Measurements from ENCODE around the gene APBA1. TPM values are rescaled to one million over a fixed set of nuclear protein-coding genes. Genes with fewer than 3 reads are reported as not detected.

APBA1 gene
- total RNA-seq, 1 donor from 2014 or later, result 3.4 TPM

DNA sequence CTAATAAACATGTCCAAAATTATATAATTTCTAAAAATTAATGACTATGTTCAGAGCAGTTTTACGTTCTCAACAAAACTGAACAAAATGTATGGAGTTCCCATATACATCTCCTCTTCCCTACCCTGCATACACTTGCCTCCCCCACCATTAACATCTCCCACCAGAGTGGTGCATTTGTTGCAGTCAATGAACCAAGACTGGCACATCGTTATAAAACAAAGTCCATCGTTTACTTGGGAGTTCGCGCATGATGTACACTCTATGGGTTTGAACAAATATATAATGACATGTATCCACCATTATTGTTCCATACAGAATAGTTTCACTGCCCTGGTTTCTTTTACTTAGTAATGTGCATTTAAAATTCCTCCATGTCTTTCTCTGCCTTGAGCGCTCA is 130.1 kb downstream of the APBA1 start:
- Histone ChIP-seq H3K79me2 (ENCODE audit: low read depth) (no peaks in the 10 kb centered on the region), H4K20me1 (ENCODE audit: low read depth) (no peaks in the 10 kb centered on the region), H3K4me2 (peak overlapping the region; percentile 65), H3K36me3 (no peaks in the 10 kb centered on the region), H3K9me3 (ENCODE audit: low read depth) (no peaks in the 10 kb centered on the region), H3K4me3 (peak overlapping the region; percentile 16), H2AFZ (replicated peaks) (no peak overlapping the region), H3K4me1 (peaks cover 62% of the 10 kb centered on the region), H3F3A (ENCODE audit: low read depth) (peaks cover 22% of the 10 kb centered on the region), H3K27ac (no peak overlapping the region), H3K9ac (no peak overlapping the region), H3K27me3 (no peaks in the 10 kb centered on the region)
- Mint-ChIP-seq H3K9me3 (no peaks in the 10 kb centered on the region), H3K27me3 (ENCODE audit: insufficient read depth, low read depth) (peaks cover 4% of the 10 kb centered on the region), H3K36me3 (no peaks in the 10 kb centered on the region), H3K4me3 (no peak overlapping the region), H3K27ac (no peak overlapping the region), H3K4me1 (peaks cover 49% of the 10 kb centered on the region)
- TF ChIP-seq EZH2phosphoT487 (IDR thresholded peaks at IDR 0.05) (no peak), EZH2 (IDR thresholded peaks at IDR 0.05) (no peak)
- TF ChIP-seq, protein P1, sequence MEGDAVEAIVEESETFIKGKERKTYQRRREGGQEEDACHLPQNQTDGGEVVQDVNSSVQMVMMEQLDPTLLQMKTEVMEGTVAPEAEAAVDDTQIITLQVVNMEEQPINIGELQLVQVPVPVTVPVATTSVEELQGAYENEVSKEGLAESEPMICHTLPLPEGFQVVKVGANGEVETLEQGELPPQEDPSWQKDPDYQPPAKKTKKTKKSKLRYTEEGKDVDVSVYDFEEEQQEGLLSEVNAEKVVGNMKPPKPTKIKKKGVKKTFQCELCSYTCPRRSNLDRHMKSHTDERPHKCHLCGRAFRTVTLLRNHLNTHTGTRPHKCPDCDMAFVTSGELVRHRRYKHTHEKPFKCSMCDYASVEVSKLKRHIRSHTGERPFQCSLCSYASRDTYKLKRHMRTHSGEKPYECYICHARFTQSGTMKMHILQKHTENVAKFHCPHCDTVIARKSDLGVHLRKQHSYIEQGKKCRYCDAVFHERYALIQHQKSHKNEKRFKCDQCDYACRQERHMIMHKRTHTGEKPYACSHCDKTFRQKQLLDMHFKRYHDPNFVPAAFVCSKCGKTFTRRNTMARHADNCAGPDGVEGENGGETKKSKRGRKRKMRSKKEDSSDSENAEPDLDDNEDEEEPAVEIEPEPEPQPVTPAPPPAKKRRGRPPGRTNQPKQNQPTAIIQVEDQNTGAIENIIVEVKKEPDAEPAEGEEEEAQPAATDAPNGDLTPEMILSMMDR (IDR thresholded peaks at IDR 0.05), result no peak
- peak; percentile 13 for DNase-seq (ENCODE audit: low spot score)

DNA sequence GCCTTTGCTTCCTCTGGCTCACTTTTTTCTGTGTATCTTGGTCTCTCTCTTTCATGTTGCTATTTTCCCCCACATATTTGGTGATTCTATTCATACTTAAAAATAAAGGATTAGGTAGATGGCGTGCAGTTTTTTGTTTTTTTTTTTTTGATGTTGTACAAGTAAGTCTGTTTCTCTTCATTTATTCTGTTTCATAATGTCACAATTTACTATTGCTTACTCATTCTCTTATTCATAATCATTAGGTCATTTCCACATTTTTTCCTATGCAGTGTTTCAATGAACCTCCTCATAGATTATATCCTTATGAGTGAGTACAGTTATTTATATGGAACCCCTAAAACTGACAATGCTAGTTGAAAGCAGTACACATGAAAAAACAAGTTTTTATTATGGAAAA is 136.3 kb downstream of the APBA1 start:
- TF ChIP-seq EZH2phosphoT487 (IDR thresholded peaks at IDR 0.05), result no peak
- TF ChIP-seq, protein P1 (IDR thresholded peaks at IDR 0.05), result no peak
- TF ChIP-seq EZH2 (IDR thresholded peaks at IDR 0.05), result no peak
- peaks cover 2% of the 10 kb centered on the region for H3K27me3 Mint-ChIP-seq (ENCODE audit: insufficient read depth, low read depth)
- H3K9ac ChIP-seq, result no peak overlapping the region
- no peak overlapping the region for H3K27ac ChIP-seq
- no peaks in the 10 kb centered on the region for H3K79me2 ChIP-seq (ENCODE audit: low read depth)
- peaks cover 16% of the 10 kb centered on the region for H3K4me1 Mint-ChIP-seq
- H2AFZ ChIP-seq (replicated peaks), result no peak overlapping the region
- peaks cover 31% of the 10 kb centered on the region for H3K4me1 ChIP-seq
- H3K36me3 Mint-ChIP-seq, result no peaks in the 10 kb centered on the region
- H3F3A ChIP-seq (ENCODE audit: low read depth), result no peaks in the 10 kb centered on the region
- H3K9me3 Mint-ChIP-seq, result peaks cover 2% of the 10 kb centered on the region
- no peak overlapping the region for H3K4me3 ChIP-seq
- no peak overlapping the region for H3K4me3 Mint-ChIP-seq
- DNase-seq (ENCODE audit: low spot score), result no peak
- H3K36me3 ChIP-seq, result no peaks in the 10 kb centered on the region
- H3K4me2 ChIP-seq, result no peak overlapping the region
- no peak overlapping the region for H3K27ac Mint-ChIP-seq
- H4K20me1 ChIP-seq (ENCODE audit: low read depth), result no peaks in the 10 kb centered on the region
- no peaks in the 10 kb centered on the region for H3K27me3 ChIP-seq
- H3K9me3 ChIP-seq (ENCODE audit: low read depth), result no peaks in the 10 kb centered on the region

DNA sequence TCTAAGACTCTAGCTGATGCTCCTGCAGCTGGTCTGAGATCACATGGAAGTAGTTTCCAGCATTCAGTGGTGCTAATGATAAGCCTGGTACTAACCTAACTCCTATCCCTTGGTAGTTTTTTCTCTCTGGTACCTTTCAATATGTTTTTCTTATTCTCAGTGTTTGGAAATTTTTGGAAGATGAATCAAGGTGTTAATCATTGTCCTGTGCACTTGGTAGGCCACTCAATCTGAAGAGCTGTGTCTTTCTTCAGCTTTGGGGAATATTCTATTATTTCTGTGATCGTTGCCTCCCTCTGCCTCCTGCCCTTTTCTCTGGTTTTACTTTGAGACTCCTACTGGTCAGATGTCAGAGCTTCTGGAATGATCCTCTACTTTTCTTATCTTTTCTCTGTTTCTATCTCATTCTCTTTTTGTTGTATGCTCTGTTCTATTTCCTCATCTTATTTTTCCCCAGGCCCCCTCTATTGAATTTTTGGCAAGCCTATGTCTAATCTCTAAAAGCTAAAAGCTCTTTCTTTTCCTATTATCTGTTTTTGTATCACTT is 136.8 kb downstream of the APBA1 start:
- H3K4me1 ChIP-seq, result peaks cover 31% of the 10 kb centered on the region
- Mint-ChIP-seq H3K4me1 (peaks cover 16% of the 10 kb centered on the region), H3K9me3 (peaks cover 2% of the 10 kb centered on the region), H3K4me3 (no peak overlapping the region), H3K27ac (no peak overlapping the region), H3K36me3 (no peaks in the 10 kb centered on the region), H3K27me3 (ENCODE audit: insufficient read depth, low read depth) (peaks cover 2% of the 10 kb centered on the region)
- no peak overlapping the region for H3K27ac ChIP-seq
- no peaks in the 10 kb centered on the region for H4K20me1 ChIP-seq (ENCODE audit: low read depth)
- no peak for DNase-seq (ENCODE audit: low spot score)
- no peaks in the 10 kb centered on the region for H3K9me3 ChIP-seq (ENCODE audit: low read depth)
- H3K4me2 ChIP-seq, result no peak overlapping the region
- H3K9ac ChIP-seq, result no peak overlapping the region
- H2AFZ ChIP-seq (replicated peaks), result no peak overlapping the region
- H3K79me2 ChIP-seq (ENCODE audit: low read depth), result no peaks in the 10 kb centered on the region
- H3K27me3 ChIP-seq, result no peaks in the 10 kb centered on the region
- TF ChIP-seq, protein P1 (IDR thresholded peaks at IDR 0.05), result no peak
- TF ChIP-seq EZH2phosphoT487 (IDR thresholded peaks at IDR 0.05) (no peak), EZH2 (IDR thresholded peaks at IDR 0.05) (no peak)
- H3K36me3 ChIP-seq, result no peaks in the 10 kb centered on the region
- no peak overlapping the region for H3K4me3 ChIP-seq
- no peaks in the 10 kb centered on the region for H3F3A ChIP-seq (ENCODE audit: low read depth)

Measured in neural progenitor cell (in vitro differentiated cells).